Measurements from ENCODE around the gene MYO7A.

Gene MYO7A

GRCh38 chr11:77201370-77201769 is 73.3 kb downstream of the MYO7A start:
- DNase-seq (ENCODE audit: low spot score): no peak
- TF ChIP-seq CTCF (IDR thresholded peaks at IDR 0.05; ENCODE audit: extremely low read depth, missing control alignments): no peak

GRCh38 chr11:77201991-77202841 is 74.2 kb downstream of the MYO7A start:
- no peak for DNase-seq (ENCODE audit: low spot score)
- no peak for TF ChIP-seq CTCF (IDR thresholded peaks at IDR 0.05; ENCODE audit: extremely low read depth, missing control alignments)

GRCh38 chr11:77202941-77203900 is 75.2 kb downstream of the MYO7A start:
- TF ChIP-seq CTCF (IDR thresholded peaks at IDR 0.05; ENCODE audit: extremely low read depth, missing control alignments): no peak
- no peak for DNase-seq (ENCODE audit: low spot score)

- no peak for DNase-seq (ENCODE audit: low spot score)
- TF ChIP-seq CTCF (IDR thresholded peaks at IDR 0.05; ENCODE audit: extremely low read depth, missing control alignments): no peak
Measured at GRCh38 chr11:77203901-77204753, 76.1 kb downstream of the MYO7A start.

- no peak for TF ChIP-seq CTCF (IDR thresholded peaks at IDR 0.05; ENCODE audit: extremely low read depth, missing control alignments)
- DNase-seq (ENCODE audit: low spot score): no peak
Measured at GRCh38 chr11:77204754-77205466, 76.9 kb downstream of the MYO7A start.

- TF ChIP-seq CTCF (IDR thresholded peaks at IDR 0.05; ENCODE audit: extremely low read depth, missing control alignments): no peak
- no peak for DNase-seq (ENCODE audit: low spot score)
Measured at GRCh38 chr11:77205467-77206263, 77.6 kb downstream of the MYO7A start.

Data from GM20000 (cell line).